GM12801 (cell line): ENCODE data around the gene PLA2G2E.

Experiments
- TF ChIP-seq, protein P1 (sequence below): IDR thresholded peaks from one replicate; pipeline ENCODE4 v1.5.1; 2011; ENCODE audit warnings: control low read depth; ENCODE audit not compliant: insufficient read length; ENCODE audit errors: extremely low read depth

The PLA2G2E gene

DNA sequence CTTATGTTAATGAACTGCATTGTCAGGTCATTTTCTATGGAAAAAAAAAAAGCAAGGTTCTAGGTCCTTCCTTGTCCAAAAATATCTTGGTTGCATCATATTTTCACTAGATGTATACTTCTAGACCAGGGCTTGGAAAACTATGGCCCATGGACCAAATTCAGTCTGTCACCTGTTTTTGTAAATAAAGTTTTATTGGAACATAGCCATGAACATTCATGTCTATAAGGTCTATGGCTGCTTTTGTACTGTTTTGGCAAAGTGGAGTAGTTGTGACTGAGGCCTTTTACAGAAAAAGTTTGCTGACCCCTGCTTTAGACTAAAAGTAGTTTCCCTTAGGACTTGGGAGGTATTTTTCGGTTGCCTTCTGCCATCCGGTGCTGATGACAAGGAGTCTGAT lies 19.2 kb upstream of the PLA2G2E start:
- TF ChIP-seq, protein P1, sequence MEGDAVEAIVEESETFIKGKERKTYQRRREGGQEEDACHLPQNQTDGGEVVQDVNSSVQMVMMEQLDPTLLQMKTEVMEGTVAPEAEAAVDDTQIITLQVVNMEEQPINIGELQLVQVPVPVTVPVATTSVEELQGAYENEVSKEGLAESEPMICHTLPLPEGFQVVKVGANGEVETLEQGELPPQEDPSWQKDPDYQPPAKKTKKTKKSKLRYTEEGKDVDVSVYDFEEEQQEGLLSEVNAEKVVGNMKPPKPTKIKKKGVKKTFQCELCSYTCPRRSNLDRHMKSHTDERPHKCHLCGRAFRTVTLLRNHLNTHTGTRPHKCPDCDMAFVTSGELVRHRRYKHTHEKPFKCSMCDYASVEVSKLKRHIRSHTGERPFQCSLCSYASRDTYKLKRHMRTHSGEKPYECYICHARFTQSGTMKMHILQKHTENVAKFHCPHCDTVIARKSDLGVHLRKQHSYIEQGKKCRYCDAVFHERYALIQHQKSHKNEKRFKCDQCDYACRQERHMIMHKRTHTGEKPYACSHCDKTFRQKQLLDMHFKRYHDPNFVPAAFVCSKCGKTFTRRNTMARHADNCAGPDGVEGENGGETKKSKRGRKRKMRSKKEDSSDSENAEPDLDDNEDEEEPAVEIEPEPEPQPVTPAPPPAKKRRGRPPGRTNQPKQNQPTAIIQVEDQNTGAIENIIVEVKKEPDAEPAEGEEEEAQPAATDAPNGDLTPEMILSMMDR = no peak

DNA sequence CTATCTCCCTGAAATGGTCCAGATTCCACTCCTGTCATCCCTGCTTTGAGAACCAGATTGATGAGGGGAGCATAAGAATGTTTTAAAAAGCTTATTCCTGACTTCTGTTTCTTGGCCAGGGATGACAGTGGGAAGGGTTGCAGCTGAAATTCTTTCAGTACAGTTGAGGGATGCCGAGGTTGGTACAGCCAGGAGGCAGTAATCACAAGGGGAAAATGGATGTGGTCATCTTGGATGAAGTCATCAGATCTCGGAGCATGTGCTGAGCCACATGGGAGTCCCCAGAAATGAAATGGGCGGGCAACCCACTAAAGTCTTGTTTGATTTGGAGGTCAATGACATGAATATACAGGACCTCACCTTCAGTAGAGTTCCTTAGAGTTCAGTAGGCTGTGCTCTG lies 18.7 kb upstream of the PLA2G2E start:
- TF ChIP-seq, protein P1 = no peak

DNA sequence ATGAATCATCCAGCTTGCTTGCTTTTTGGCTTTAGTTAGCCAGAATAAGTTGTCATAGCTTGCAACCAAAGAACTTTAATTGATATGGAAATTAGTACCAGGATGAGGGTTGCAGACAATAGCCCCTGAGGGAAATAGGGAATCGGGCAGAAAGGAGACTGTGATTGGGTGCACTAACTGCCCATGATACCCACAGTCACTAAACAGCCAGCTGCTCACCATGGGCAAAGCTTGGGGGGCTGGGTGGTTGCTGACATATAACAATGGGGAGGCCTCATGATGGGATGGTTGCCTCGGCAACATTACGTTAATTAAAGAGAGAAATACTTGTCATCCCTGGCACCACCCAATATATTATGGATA lies 17.8 kb upstream of the PLA2G2E start:
- TF ChIP-seq, protein P1 = no peak

- TF ChIP-seq, protein P1 = no peak
Observed at GRCh38 chr1:19940486-19941205, 17.2 kb upstream of the PLA2G2E start.

- TF ChIP-seq, protein P1 = no peak
Observed at GRCh38 chr1:19938472-19938871, 15.1 kb upstream of the PLA2G2E start.

GRCh38 chr1:19936061-19936750 lies 12.8 kb upstream of the PLA2G2E start:
- TF ChIP-seq, protein P1 = no peak

DNA sequence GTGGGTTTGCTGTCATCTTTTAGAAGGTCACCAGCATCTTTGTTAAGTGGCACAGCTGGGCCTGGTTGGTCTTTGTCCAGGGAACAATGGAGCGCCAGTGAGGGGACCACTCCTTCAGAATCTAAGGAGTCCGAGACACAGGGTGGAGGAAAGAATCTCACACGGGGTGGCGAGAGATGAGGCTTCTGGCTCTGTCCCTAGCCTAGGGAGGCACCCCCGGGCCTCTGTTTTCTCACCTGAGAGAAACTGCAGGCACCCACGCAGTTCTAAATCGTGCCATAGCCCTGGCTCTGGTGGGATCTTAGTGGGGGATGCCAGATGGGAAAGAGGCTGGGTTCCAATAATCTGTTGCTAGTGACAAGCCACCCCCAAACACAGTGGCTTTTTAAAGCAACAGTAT lies 10.9 kb upstream of the PLA2G2E start:
- TF ChIP-seq, protein P1 = no peak
